ENCODE measurements around the gene NUP58. TPM values are rescaled to one million over a fixed set of nuclear protein-coding genes. Genes with fewer than 3 reads are reported as not detected.

The NUP58 gene
- total and polyA plus RNA-seq, 2 experiments from 2014 or later, result 28.1 to 54.0 TPM

GRCh38 chr13:25291691-25292090 is 9.7 kb upstream of the NUP58 start:
- Histone ChIP-seq H3K27ac (no peak overlapping the region), H3K4me3 (no peak overlapping the region), H3K4me1 (ENCODE audit: low read depth) (no peaks in the 10 kb centered on the region), H3K27me3 (peaks cover 28% of the 10 kb centered on the region), H3K9me3 (ENCODE audit: low read depth) (no peaks in the 10 kb centered on the region), H3K36me3 (no peaks in the 10 kb centered on the region)
- DNase-seq (ENCODE audit: low read depth in 1 of 2, low spot score in 1 of 2), result no peak
- TF ChIP-seq CTCF (IDR thresholded peaks at IDR 0.05; ENCODE audit: low read depth, low read length), result no peak

GRCh38 chr13:25292301-25292700 is 9.1 kb upstream of the NUP58 start:
- H3K4me3 ChIP-seq, result no peak overlapping the region
- H3K9me3 ChIP-seq (ENCODE audit: low read depth), result no peaks in the 10 kb centered on the region
- no peaks in the 10 kb centered on the region for H3K36me3 ChIP-seq
- DNase-seq (ENCODE audit: low read depth in 1 of 2, low spot score in 1 of 2), result peak in 1 of 2 donors; percentile 21
- H3K27me3 ChIP-seq, result peaks cover 34% of the 10 kb centered on the region
- no peaks in the 10 kb centered on the region for H3K4me1 ChIP-seq (ENCODE audit: low read depth)
- no peak overlapping the region for H3K27ac ChIP-seq
- no peak for TF ChIP-seq CTCF (IDR thresholded peaks at IDR 0.05; ENCODE audit: low read depth, low read length)

GRCh38 chr13:25295228-25295627 is 6.2 kb upstream of the NUP58 start:
- Histone ChIP-seq H3K27ac (no peak overlapping the region), H3K9me3 (ENCODE audit: low read depth) (no peaks in the 10 kb centered on the region), H3K36me3 (no peaks in the 10 kb centered on the region), H3K4me1 (ENCODE audit: low read depth) (no peaks in the 10 kb centered on the region), H3K4me3 (no peak overlapping the region), H3K27me3 (peaks cover 43% of the 10 kb centered on the region)
- DNase-seq (ENCODE audit: low read depth in 1 of 2, low spot score in 1 of 2), result no peak
- no peak for TF ChIP-seq CTCF (IDR thresholded peaks at IDR 0.05; ENCODE audit: low read depth, low read length)

- no peaks in the 10 kb centered on the region for H3K4me1 ChIP-seq (ENCODE audit: low read depth)
- no peak overlapping the region for H3K4me3 ChIP-seq
- no peaks in the 10 kb centered on the region for H3K9me3 ChIP-seq (ENCODE audit: low read depth)
- DNase-seq (ENCODE audit: low read depth in 1 of 2, low spot score in 1 of 2), result no peak
- no peak for TF ChIP-seq CTCF (IDR thresholded peaks at IDR 0.05; ENCODE audit: low read depth, low read length)
- peaks cover 43% of the 10 kb centered on the region for H3K27me3 ChIP-seq
- no peak overlapping the region for H3K27ac ChIP-seq
- H3K36me3 ChIP-seq, result no peaks in the 10 kb centered on the region
Observed at GRCh38 chr13:25295701-25296100, 5.7 kb upstream of the NUP58 start.

GRCh38 chr13:25300861-25301346 is 521 bp upstream of the NUP58 start:
- Histone ChIP-seq H3K9me3 (ENCODE audit: low read depth) (no peaks in the 10 kb centered on the region), H3K36me3 (peaks cover 7% of the 10 kb centered on the region), H3K4me1 (ENCODE audit: low read depth) (peaks cover 8% of the 10 kb centered on the region), H3K27ac (peak overlapping the region; percentile 67), H3K27me3 (peaks cover 32% of the 10 kb centered on the region), H3K4me3 (peak overlapping the region; percentile 65)
- peak in 1 of 2 donors; percentile 51 for DNase-seq (ENCODE audit: low read depth in 1 of 2, low spot score in 1 of 2)
- no peak for TF ChIP-seq CTCF (IDR thresholded peaks at IDR 0.05; ENCODE audit: low read depth, low read length)

GRCh38 chr13:25302121-25302520 is 696 bp downstream of the NUP58 start:
- Histone ChIP-seq H3K36me3 (peaks cover 7% of the 10 kb centered on the region), H3K4me1 (ENCODE audit: low read depth) (peaks cover 12% of the 10 kb centered on the region), H3K9me3 (ENCODE audit: low read depth) (no peaks in the 10 kb centered on the region), H3K27ac (peak overlapping the region; percentile 67), H3K27me3 (peaks cover 19% of the 10 kb centered on the region), H3K4me3 (peak overlapping the region; percentile 65)
- no peak for TF ChIP-seq CTCF (IDR thresholded peaks at IDR 0.05; ENCODE audit: low read depth, low read length)
- no peak for DNase-seq (ENCODE audit: low read depth in 1 of 2, low spot score in 1 of 2)
